HepG2 (cell line): ENCODE data around the gene STPG4. TPM values are rescaled to one million over a fixed set of nuclear protein-coding genes. Genes with fewer than 3 reads are reported as not detected.

Experiments
- MAFG ChIP-seq: sonication (generic); formaldehyde crosslinking; IDR thresholded peaks from 2 replicates; pipeline ENCODE4 v1.5.1; 2020; ENCODE audit warnings: mild to moderate bottlenecking, missing genetic modification reagents
- MAFK ChIP-seq, 2 experiments: IDR thresholded peaks in 1 of 2; conservative IDR thresholded peaks in 1 of 2; 2 replicates each; pipeline ENCODE4 v1.6.1; 2011; ENCODE audit warnings: improper control_type of control experiment in 2 of 2, low read length in 2 of 2
- NBN ChIP-seq: fragments of 450-650 bp; conservative IDR thresholded peaks from 2 replicates; pipeline ENCODE4 v1.6.1; 2017
- NFE2 ChIP-seq: sonication (generic); formaldehyde crosslinking; IDR thresholded peaks from 2 replicates; pipeline ENCODE4 v1.4.0; 2020; ENCODE audit warnings: missing genetic modification reagents
- NFE2L1 ChIP-seq: sonication (generic); formaldehyde crosslinking; IDR thresholded peaks from 2 replicates; pipeline ENCODE4 v1.4.0; 2020; ENCODE audit warnings: missing genetic modification reagents, mild to moderate bottlenecking, borderline replicate concordance
- NFE2L2 ChIP-seq: fragments of 150-350 bp; IDR thresholded peaks from 2 replicates; pipeline ENCODE4 v1.6.1; 2014; ENCODE audit warnings: low read length
- RARA ChIP-seq: IDR thresholded peaks from 2 replicates; pipeline ENCODE4 v1.6.1; 2016; ENCODE audit warnings: missing genetic modification reagents, missing compliant biosample characterization
- REXO4 ChIP-seq: sonication (generic); formaldehyde crosslinking; IDR thresholded peaks from 2 replicates; pipeline ENCODE4 v1.8.0; 2022; ENCODE audit warnings: missing genetic modification reagents, mild to moderate bottlenecking, borderline replicate concordance
- SALL1 ChIP-seq: sonication (generic); formaldehyde crosslinking; IDR thresholded peaks from 2 replicates; pipeline ENCODE4 v1.8.0; 2022; ENCODE audit warnings: mild to moderate bottlenecking, missing genetic modification reagents
- SIN3A ChIP-seq: IDR thresholded peaks from 2 replicates; pipeline ENCODE4 v1.6.1; 2011; ENCODE audit warnings: low read depth, mild to moderate bottlenecking, control low read depth, low read length, borderline replicate concordance
- SP1 ChIP-seq, 2 experiments: fragments of 450-650 bp in 1 of 2; sonication (generic) in 1 of 2; formaldehyde crosslinking in 1 of 2; IDR thresholded peaks; 2 replicates each; pipeline versions ENCODE4 v1.4.0 to v1.6.1; 2016 to 2020; ENCODE audit warnings: missing genetic modification reagents in 1 of 2
- ZBTB38 ChIP-seq: sonication (generic); formaldehyde crosslinking; IDR thresholded peaks from 2 replicates; pipeline ENCODE4 v1.5.1; 2020; ENCODE audit warnings: mild to moderate bottlenecking, missing genetic modification reagents
- ZBTB39 ChIP-seq: sonication (generic); formaldehyde crosslinking; IDR thresholded peaks from 2 replicates; pipeline ENCODE4 v1.5.0; 2020; ENCODE audit warnings: missing genetic modification reagents
- ZFYVE20 ChIP-seq: sonication (generic); formaldehyde crosslinking; IDR thresholded peaks from 2 replicates; pipeline ENCODE4 v1.8.0; 2023; ENCODE audit warnings: low read depth, mild to moderate bottlenecking, moderate library complexity, missing genetic modification reagents, borderline replicate concordance
- ZNF136 ChIP-seq: sonication (generic); formaldehyde crosslinking; IDR thresholded peaks from 2 replicates; pipeline ENCODE4 v1.8.1; 2022; ENCODE audit warnings: low read depth, mild to moderate bottlenecking, moderate library complexity, missing genetic modification reagents
- ZNF143 ChIP-seq: sonication (generic); formaldehyde crosslinking; IDR thresholded peaks from 2 replicates; pipeline ENCODE4 v1.4.0; 2020; ENCODE audit warnings: missing genetic modification reagents
- ZNF160 ChIP-seq: sonication (generic); formaldehyde crosslinking; IDR thresholded peaks from 2 replicates; pipeline ENCODE4 v1.8.0; 2022; ENCODE audit warnings: mild to moderate bottlenecking, inconsistent platforms, missing genetic modification reagents
- ZNF383 ChIP-seq: sonication (generic); formaldehyde crosslinking; IDR thresholded peaks from 2 replicates; pipeline ENCODE4 v1.4.0; 2020; ENCODE audit warnings: missing genetic modification reagents, mild to moderate bottlenecking, borderline replicate concordance
- ZNF446 ChIP-seq: sonication (generic); formaldehyde crosslinking; IDR thresholded peaks from 2 replicates; pipeline ENCODE4 v1.5.0; 2020; ENCODE audit warnings: mild to moderate bottlenecking, missing genetic modification reagents
- ZNF550 ChIP-seq: sonication (generic); formaldehyde crosslinking; IDR thresholded peaks from 2 replicates; pipeline ENCODE4 v1.4.0; 2020; ENCODE audit warnings: mild to moderate bottlenecking, missing genetic modification reagents, borderline replicate concordance
- ZNF709 ChIP-seq: sonication (generic); formaldehyde crosslinking; IDR thresholded peaks from 2 replicates; pipeline ENCODE4 v1.5.0; 2020; ENCODE audit warnings: mild to moderate bottlenecking, missing genetic modification reagents
- ZNF747 ChIP-seq: sonication (generic); formaldehyde crosslinking; IDR thresholded peaks from 2 replicates; pipeline ENCODE4 v1.8.1; 2023; ENCODE audit warnings: missing genetic modification reagents, mild to moderate bottlenecking, borderline replicate concordance
- ZNF768 ChIP-seq: sonication (generic); formaldehyde crosslinking; IDR thresholded peaks from 2 replicates; pipeline ENCODE4 v1.4.0; 2020; ENCODE audit warnings: missing genetic modification reagents
- ZUFSP ChIP-seq: sonication (generic); formaldehyde crosslinking; IDR thresholded peaks from 2 replicates; pipeline ENCODE4 v1.9.0; 2021; ENCODE audit warnings: missing genetic modification reagents, mild to moderate bottlenecking, borderline replicate concordance
- ZZZ3 ChIP-seq: sonication (generic); formaldehyde crosslinking; IDR thresholded peaks from 2 replicates; pipeline ENCODE4 v1.4.0; 2020; ENCODE audit warnings: missing genetic modification reagents, mild to moderate bottlenecking, borderline replicate concordance
- polyA plus RNA-seq, 8 experiments: library from polyadenylated mRNA; depleted of rRNA in 3 of 8; stranded (reverse) in 7 of 8; unstranded in 1 of 8; fragments of >200 nt; fragmentation: Illumina TruSeq in 4 of 8; extraction: Trizol in 4 of 8; gene quantifications; 2 replicates each; pipeline versions ENCODE4 v1.2.1 to v1.2.3, GENCODE V29; 2011 to 2016; ENCODE audit warnings: low read depth in 4 of 8, missing spikeins in 1 of 8, mixed read lengths in 1 of 8; ENCODE audit not compliant: insufficient read depth in 1 of 8
- total RNA-seq, 5 experiments: library from RNA; depleted of rRNA; stranded (reverse); fragments of >200 nt; fragmentation: Illumina TruSeq; extraction: Trizol; gene quantifications; 2 replicates each; pipeline ENCODE4 v1.2.3, GENCODE V29; 2016; ENCODE audit warnings: low read depth in 1 of 5
- TF ChIP-seq, protein P1 (sequence below): sonication (generic); formaldehyde crosslinking; IDR thresholded peaks from 2 replicates; pipeline ENCODE4 v1.5.0; 2020; ENCODE audit warnings: mild to moderate bottlenecking, missing genetic modification reagents

The STPG4 gene
- total and polyA plus RNA-seq, 2 of the 13 experiments (the other 11 are each of a cell fraction or from before 2014, with no cell fraction given): 0.11 to 0.15 TPM

GRCh38 chr2:47089083-47089464 lies 66.0 kb downstream of the STPG4 start (continued):
- TF ChIP-seq NBN (no peak), RARA (CRISPR knock-in tag) (0 out of 2 replicates have a peak, but pooled peaks have one; percentile 7), SALL1 (CRISPR knock-in tag) (peak; percentile 33; the same call in 1 of the 2 replicates), ZNF747 (CRISPR knock-in tag) (no peak), ZZZ3 (CRISPR knock-in tag) (no peak), SP1 (IDR thresholded peaks at IDR 0.05) (no peak), SP1 (CRISPR knock-in tag; IDR thresholded peaks at IDR 0.05) (no peak), ZNF446 (no peak), SIN3A (no peak), ZNF160 (CRISPR knock-in tag) (no peak), ZNF709 (CRISPR knock-in tag) (no peak), ZNF383 (no peak), NFE2L1 (CRISPR knock-in tag) (peak; percentile 82; the same call in 1 of the 2 replicates), ZUFSP (CRISPR knock-in tag) (no peak), ZNF143 (no peak), ZNF768 (CRISPR knock-in tag) (peak; percentile 62), MAFG (CRISPR knock-in tag) (peak; percentile 72; the same call in 1 of the 2 replicates), ZNF550 (no peak), ZFYVE20 (CRISPR knock-in tag) (no peak), NFE2L2 (peak; percentile 98), MAFK (conservative IDR thresholded peaks at IDR 0.05 in 1 of 2, IDR thresholded peaks at IDR 0.05 in 1 of 2; ENCODE audit: low read length in 2 of 2) (peak; percentile 94 to 97), ZBTB38 (0 out of 2 replicates have a peak, but pooled peaks have one; percentile 30), REXO4 (CRISPR knock-in tag) (no peak), ZBTB39 (CRISPR knock-in tag) (no peak), NFE2 (peak; percentile 95), ZNF136 (CRISPR knock-in tag) (no peak)
- TF ChIP-seq, protein P1, sequence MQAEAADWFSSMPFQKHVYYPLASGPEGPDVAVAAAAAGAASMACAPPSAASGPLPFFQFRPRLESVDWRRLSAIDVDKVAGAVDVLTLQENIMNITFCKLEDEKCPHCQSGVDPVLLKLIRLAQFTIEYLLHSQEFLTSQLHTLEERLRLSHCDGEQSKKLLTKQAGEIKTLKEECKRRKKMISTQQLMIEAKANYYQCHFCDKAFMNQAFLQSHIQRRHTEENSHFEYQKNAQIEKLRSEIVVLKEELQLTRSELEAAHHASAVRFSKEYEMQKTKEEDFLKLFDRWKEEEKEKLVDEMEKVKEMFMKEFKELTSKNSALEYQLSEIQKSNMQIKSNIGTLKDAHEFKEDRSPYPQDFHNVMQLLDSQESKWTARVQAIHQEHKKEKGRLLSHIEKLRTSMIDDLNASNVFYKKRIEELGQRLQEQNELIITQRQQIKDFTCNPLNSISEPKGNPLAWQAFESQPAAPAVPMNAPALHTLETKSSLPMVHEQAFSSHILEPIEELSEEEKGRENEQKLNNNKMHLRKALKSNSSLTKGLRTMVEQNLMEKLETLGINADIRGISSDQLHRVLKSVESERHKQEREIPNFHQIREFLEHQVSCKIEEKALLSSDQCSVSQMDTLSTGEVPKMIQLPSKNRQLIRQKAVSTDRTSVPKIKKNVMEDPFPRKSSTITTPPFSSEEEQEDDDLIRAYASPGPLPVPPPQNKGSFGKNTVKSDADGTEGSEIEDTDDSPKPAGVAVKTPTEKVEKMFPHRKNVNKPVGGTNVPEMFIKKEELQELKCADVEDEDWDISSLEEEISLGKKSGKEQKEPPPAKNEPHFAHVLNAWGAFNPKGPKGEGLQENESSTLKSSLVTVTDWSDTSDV: no peak
